Measurements from ENCODE around the gene SH3YL1.

The SH3YL1 gene

GRCh38 chr2:211486-212184 is 52.2 kb downstream of the SH3YL1 start:
- no peak for DNase-seq

DNA sequence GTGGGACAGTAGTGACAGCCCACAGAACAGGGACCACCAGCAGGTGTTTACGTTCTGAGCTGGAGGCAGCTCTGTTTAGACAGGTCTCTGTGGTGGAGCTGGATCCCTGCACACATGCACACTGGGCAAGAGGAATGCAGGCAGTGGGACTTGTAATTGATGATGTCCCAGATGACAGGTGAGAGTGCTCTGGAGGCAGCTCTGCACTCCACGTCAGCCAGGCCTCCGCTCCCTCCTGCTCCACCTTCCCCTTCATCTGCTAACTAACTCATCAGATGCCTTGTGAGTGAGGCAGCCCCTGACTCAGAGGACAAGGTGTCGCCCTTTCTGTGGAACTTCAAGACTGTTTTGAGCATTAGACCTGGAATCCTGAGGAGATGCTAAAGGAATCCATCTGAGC is 53.2 kb downstream of the SH3YL1 start:
- no peak for DNase-seq

DNA sequence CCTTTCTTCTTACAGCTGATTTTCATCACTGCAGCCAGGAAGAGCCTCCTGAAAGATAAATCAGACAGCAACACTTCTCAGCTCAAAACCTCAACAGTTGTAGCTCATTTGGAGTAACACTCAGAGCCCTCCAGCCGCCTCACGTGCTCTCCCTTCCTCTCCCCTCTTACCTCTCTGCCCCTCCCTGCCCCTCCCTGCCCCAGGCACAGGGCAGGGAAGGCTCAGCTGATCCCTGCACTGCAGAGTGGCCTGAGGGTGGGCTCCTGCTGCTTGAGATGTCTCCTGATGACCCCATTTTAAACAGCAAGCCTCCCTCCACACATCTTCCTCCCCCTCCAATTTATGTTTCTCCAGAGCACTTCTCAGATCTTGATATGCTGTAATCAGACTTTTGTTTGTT is 54.4 kb downstream of the SH3YL1 start:
- DNase-seq: no peak

- DNase-seq: no peak
Measured at GRCh38 chr2:208335-208734, 55.5 kb downstream of the SH3YL1 start.

DNA sequence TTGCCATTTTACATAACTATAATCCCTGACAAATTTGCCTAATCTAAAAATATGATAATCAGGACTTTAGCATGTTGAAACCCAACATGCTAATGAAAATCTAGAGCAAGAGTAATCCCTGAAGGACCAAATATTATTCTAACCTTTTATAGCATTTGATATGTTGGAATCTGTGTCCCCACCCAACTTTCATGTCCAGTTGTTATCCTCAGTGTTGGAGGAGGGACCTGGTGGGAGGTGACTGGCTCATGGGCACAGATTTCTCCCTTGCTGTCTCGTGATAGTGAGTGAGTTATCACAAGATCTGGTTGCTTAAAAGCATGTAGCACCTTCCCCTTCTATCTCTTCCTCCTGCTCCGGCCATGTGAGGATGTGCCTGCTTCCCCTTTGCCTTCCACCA is 59.8 kb downstream of the SH3YL1 start:
- DNase-seq: no peak

- no peak for DNase-seq
Measured at GRCh38 chr2:203401-203800, 60.4 kb downstream of the SH3YL1 start.

DNA sequence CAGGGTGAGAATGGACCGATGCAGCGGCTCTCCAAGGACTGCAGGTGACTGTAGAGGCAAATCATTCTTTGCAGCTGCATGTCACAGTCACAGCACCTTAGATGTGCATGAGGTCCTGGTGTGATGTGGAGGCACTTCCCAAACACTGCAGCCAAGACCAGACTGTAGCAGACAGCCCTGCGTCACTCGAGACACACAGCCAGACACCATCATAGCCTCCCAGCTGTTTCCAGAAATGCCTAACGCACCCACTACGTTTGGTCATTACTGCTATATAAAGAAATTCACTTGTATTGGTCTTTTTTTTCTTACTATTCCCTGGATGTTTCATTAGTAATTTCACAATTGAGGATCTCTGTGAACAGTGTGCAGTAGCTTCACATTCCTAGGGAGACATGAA is 60.9 kb downstream of the SH3YL1 start:
- no peak for DNase-seq

DNA sequence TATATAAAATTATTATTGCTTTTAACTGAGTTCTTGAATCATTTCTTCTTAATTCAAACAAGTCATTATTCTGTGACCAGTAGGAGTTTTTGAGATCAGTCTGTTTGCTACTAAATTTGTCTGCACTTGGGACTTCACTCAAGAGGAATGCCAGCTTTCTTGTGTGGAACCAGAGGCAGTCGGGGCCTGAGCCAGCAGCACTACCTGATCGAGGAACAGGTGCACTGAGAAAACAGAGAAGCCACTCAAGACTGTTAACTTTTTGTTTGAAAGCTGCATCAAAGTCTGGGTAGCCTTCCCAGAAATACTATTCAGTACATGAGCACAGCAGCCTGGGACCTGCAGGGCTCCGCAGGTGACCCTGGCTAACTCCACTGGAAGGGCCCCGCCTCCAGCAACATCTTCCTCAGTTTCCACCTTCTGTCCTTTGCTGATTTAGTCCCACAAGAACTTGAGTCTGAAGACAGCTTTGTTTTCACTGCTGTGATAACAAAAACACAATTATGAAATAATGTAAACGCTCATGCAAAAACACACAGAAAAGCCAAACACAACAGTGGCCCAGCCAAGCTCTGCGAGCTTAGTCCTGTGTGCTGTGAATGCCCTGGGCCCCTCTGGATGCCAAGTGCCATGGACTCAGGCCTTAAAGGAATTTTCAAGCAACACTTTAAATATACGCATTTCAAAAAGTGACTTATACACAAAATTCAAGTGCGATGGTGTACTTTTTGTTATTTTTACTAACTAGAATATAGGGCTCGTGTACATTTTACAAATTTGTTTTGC is 62.0 kb downstream of the SH3YL1 start:
- no peak for DNase-seq

DNA sequence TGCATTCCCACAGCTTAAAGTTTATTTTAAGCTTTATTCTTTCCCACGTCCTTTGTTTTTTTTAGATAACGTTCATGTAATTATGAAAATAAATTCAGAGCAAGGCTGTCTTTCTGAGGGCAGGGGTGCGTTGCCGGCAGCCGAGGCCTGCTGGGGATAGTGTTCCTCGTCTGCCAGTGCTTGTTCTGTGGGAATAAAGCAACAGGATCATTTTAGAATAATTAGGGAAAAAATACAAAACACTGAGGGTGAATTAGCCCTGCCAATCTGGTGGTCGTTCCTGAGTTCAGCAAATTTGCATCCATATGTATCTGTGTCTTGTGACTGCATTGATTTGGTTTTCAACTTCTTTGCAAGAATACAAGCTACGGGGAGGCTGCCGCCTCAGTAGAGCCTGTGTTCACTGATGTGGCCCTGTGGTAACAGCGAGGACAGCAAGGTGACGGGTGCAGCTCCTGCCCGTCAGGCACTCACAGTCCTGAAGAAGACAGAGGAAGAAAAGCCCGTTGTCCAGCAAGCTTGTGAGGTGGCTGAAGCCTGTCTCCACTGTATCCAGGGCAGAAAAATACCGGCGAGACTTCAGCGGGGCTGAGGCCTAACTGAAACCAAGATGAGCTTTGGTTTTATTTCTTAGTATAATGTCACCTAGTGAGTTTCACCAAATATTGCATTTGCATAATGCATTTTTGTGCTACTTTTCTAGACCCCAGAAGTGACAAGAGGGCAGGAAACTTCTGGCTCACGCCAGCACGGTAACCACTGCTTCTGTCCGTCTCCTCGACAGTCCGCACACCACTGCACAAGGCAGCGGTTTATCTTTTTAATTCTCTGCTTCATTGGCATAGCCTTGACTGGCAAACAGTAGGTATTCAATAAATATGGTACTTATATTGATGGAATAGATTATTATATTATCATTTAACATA is 64.5 kb downstream of the SH3YL1 start:
- no peak for DNase-seq

- no peak for DNase-seq
Measured at GRCh38 chr2:196406-196805, 67.4 kb downstream of the SH3YL1 start.

GRCh38 chr2:195932-196331 is 67.9 kb downstream of the SH3YL1 start:
- no peak for DNase-seq

GRCh38 chr2:193141-193671 is 70.6 kb downstream of the SH3YL1 start:
- DNase-seq: no peak

DNA sequence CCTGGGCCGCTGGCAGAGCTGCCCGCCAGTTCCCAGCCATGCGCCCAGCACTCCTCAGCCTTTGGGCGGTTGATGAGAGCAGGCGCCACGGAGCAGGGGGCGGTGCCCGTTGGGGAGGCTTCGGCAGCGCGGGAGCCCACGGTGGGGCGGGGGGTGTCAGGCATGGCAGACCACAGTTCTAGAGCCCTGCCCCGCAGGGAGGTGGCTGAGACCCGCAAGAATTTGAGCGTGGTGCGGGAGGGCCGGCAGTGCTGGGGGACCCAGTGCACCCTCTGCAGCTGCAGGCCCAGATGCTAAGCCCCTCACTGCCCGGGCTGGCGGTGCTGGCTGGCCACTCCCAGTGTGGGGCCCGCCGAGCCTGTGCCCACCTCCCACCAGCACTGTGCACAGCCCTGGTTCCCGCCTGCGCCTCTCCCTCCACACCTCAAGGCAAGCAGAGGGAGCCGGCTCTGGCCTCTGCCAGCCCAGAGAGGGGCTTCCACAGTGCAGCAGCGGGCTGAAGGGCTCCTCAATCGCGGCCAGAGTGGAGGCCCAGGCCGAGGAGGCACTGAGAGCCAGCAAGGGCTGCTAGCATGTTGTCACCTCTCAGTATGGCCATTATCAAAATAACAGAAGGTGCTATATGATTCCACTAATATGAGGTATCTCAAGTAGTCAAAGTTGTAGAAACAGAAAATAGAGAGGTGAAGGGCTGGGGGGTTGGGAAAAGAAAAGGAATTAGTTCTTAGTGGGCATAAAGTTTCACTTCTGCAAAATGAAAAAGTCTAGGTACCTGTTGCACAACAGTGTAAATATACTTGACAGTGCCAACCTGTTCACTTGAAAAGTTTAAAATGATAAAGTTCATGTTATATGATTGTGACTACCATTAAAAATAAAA is 72.3 kb downstream of the SH3YL1 start:
- DNase-seq: no peak

GRCh38 chr2:187825-188224 is 76.0 kb downstream of the SH3YL1 start:
- no peak for DNase-seq

- DNase-seq: no peak
Measured at GRCh38 chr2:185221-185620, 78.6 kb downstream of the SH3YL1 start.

GRCh38 chr2:184695-185094 is 79.1 kb downstream of the SH3YL1 start:
- no peak for DNase-seq

DNA sequence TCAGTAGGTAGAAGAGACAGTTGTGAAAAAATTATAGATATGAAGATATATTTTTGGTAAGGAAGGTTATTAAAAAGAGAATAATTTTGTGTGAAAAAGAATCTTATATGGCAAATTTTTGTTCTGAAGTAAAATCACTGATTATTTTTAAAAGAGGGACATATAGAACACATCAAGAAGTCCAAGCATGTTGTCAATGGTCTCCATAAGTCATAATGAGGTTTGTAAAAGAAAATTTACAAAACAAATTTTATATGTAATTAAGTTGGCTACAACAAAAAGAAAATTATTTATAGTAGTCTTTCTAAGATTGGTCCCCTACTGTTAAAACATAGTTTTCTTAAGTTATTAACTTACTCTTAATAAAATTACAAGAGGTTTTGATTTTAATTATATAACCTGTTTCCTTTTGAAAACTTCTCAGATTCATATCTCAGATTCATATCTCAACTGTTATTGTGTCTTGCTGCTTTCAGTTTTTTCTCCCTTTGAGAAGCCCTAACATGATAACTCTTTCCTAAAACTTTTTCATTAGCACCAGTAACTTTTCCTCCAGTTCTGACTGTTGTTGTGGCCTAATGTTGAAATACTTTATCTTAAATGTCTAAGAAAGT is 81.2 kb downstream of the SH3YL1 start:
- DNase-seq: no peak

DNA sequence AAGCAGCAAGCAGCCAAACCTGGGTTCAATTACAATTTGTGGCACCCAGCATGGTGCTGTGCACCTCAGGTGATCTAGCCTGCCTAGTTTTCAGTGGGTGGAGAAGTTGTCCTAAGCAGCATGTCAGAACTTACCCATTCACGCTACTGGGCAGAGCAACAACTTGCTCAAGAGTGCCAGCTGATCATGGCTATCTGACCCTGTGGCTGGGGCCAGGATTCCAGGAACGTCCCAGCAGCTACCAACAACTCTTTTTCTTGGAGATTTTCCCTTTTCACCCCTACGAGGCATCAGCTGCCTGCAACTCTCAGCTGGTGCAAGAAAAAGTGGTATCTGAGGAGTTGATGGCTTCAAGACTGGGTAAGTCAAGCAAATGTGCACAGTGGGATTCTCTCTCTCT is 83.5 kb downstream of the SH3YL1 start:
- DNase-seq: no peak

- DNase-seq: no peak
Measured at GRCh38 chr2:179886-180285, 83.9 kb downstream of the SH3YL1 start.

- DNase-seq: peak; percentile 56
Measured at GRCh38 chr2:177733-178132, 86.1 kb downstream of the SH3YL1 start.

DNA sequence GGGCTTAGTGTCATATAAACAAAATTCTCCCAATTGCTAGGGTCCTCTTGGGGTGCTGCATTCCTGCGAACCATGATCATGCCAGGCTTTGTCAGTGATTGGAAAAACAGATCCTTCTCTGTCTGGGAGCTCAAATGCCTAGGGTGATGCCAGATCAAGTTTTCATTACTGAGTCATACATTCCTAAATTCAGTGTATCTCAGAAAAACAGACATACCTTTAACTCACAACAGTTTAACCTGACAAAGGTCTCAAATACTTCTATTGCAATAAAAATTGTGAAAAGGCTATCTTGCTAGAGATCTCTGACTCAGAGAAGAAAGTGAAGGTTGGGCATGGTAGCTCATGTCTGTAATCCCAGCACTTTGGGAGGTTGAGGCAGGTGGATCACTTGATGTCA is 86.9 kb downstream of the SH3YL1 start:
- no peak for DNase-seq

Measured in NCI-H345 (cell line).